Skeletal muscle cell (primary cell): ENCODE results near the gene PARD6B.
A peak's percentile ranks its signal among the peaks of the same experiment; 100 is the strongest.

Source experiments
- DNase-seq: peaks from one replicate; pipeline ENCODE4 v3.0.0-alpha.2; 2010; ENCODE audit warnings: low read depth
- H3K4me3 ChIP-seq: 2 replicates; pipeline ENCODE4 v1.5.1; 2011; ENCODE audit warnings: low read depth, mild to moderate bottlenecking, control low read depth, low read length, moderate library complexity

Gene PARD6B

DNA sequence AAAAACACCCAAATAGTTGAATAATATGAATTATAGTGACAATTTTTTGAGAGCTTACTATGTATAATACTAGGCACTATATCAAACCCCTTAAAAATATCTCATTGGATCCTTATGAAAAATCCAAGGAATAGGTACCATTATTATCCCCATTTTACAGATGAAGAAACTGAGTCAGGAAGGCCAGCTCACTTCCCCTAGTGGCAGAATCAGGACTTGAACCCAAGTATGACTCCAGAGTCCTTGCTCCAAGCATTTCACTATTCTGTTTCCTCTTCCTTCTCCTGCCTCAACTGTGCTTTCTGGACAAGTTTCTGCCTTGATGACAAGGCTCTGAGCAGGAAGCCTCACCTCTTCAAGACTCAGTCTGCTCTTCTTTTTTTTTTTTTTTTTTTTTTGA lies 10.8 kb upstream of the PARD6B start:
- no peak overlapping the region for H3K4me3 ChIP-seq
- no peak for DNase-seq

DNA sequence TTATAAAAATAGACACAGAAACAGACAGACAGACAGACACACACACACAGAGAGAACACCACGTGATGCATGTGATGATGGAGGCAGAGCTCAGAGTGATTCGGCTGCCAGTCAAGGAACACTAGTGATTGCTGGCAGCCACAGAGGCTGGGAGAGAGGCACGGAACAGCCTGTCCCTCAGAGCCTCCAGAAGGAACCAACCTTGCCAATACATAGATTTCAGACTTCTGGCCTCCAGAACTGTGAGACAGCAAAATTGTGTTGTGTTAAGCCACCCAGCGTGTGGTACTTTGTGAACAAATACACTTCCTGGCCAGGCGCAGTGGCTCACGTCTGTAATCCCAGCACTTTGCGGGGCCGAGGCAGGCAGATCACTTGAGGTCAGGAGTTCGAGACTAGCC lies 9.5 kb upstream of the PARD6B start:
- DNase-seq: no peak
- H3K4me3 ChIP-seq: no peak overlapping the region

- H3K4me3 ChIP-seq: no peak overlapping the region
- no peak for DNase-seq
Measured at GRCh38 chr20:50722424-50723155, 8.8 kb upstream of the PARD6B start.

- no peak overlapping the region for H3K4me3 ChIP-seq
- DNase-seq: no peak
Measured at GRCh38 chr20:50723672-50724071, 7.7 kb upstream of the PARD6B start.

DNA sequence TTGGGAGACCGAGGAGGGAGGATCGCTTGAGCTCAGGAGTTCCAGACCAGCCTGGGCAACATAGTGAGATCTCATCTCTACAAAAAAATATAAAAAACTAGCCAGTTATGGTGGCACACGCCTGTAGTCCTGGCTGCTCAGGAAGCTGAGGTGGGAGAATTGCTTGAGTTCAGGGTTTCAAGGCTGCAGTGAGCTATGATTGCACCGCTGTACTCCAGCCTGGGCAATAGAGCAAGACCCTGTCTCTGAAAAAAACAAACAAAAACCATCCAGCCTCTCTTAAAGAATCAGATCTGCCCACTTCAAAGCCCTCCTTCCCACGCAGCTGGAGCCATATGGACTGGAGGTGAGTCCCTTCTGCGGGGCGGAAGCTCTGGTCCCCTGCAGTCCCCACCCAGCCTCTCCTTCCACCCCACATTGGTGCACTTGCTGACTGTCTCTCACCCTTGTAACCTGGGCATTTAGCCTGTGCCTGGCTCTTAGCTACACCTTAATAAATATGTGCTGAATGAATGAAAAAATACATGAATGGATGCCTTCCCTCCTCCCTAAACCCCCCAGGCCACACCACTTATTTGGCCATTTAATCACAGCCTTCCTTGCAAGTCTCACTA lies 7.2 kb upstream of the PARD6B start:
- H3K4me3 ChIP-seq: no peak overlapping the region

GRCh38 chr20:50724851-50725723 lies 6.3 kb upstream of the PARD6B start:
- DNase-seq: peak; percentile 91
- H3K4me3 ChIP-seq: no peak overlapping the region

More for the DNA sequence above, 7.2 kb upstream of the PARD6B start:
- no peak for DNase-seq

- no peak for DNase-seq
- H3K4me3 ChIP-seq: no peak overlapping the region
Measured at GRCh38 chr20:50725724-50726005, 5.7 kb upstream of the PARD6B start.

DNA sequence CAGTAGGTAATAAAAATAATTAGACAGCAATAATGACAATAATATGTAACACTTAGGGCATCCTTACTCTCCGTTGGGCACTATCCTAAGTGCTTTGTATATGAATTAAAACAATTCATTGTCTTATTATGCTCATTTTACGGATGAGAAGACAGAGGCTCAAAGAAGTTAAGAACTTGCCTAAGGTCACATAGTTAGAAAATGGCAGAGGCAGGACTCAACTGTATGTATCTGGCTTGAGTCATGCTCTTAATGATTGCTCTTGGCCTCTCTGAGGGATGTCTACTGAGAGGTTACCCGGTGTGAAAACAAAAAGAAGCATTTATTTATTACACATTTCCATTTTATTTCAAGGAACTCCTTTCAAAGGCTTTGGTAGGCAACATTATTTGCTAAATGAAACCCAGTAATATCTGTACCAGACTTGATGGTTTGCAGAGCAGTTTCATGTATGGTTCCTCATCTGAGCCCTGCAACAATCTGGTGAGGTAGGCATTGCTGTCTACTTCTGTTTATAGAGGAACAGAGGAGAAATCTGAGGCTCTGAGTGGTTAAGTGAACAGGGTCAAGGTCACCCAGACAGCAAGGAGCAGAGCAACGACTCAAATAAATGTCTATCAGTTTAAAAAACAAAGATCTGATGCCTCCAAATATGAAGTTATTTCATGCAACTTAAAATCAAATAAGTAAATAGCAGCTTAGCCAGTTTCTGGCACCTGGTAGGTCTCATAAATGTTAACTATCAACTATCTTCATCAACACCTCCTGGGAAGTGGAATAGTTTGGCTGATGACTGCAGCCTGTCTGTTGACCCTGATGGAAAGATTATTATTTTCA lies 4.2 kb upstream of the PARD6B start:
- DNase-seq: no peak

DNA sequence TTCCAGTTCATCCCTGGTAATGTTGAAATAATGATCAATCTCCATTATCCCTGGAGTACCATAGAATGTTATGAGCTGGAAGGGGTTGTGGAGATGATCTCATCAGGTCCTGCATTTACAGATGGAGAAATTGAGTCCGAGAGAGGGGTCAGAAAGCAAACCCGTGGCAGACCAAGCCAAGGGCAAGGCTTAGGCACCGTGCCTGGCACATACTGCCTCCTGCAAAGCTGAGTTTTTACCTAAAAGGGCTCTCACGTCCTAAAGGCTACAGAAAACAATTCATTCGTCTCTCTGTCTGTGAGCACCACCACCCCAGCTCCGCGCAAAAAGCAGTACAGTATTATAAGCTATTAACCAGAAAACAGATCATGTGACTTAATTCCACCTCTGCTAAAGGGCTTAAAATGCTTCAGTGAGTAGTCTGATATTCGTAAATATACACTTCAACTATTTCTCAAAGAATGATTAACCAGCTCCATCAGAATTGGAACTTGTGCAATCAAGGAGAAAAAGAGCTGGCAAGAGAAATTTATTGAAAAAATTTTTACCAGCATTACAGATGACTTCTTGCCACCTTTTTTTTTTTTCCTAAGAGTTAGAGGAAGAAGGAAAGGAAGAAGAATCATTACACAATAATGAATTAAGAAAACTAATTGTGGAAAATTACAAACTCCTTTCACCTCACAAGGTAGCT lies 3.4 kb upstream of the PARD6B start:
- H3K4me3 ChIP-seq: no peak overlapping the region
- no peak for DNase-seq

More for the DNA sequence above, 4.2 kb upstream of the PARD6B start:
- no peak overlapping the region for H3K4me3 ChIP-seq

- no peak for DNase-seq
- no peak overlapping the region for H3K4me3 ChIP-seq
Measured at GRCh38 chr20:50728486-50728980, 2.8 kb upstream of the PARD6B start.

DNA sequence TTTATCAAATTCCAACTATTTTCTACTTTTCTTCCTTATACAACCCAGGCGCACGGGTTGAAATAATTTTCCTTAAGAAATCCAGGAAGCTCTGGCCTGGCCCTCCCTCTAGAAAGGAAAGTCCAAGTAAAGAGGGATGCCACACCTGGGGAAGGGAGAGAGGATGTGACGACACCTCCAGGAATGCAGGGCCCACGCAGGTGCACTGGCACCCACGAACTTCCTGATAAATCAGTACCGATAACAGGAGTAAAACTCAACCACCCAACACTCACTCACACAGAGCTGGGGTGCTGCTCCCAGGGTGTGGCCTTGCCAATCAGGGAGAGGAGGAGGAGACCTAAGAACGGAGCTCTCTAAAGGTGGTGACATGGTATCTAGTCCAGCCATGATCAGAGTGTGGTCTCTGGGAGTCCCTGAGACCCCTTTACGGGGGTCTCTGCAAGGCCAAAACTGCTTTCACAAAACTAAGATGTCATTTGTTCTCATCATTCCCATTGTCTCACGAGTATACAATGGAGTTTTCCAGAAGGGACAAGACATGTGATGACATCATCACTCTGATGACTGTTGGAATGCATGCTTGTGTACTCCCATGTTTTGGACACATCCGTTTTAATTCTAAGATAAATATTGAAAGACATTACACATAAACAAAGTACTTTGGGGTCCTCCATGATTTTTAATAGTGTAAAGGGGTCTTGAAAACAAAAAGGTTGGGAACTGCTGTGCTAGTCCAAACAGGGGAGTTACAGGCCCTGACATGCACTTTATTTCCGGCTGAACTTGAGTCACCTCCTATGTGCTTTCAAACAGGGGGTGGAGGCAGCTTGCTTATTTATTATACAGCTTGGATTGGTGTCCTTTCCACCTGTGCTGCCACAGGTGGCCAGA lies 2.2 kb upstream of the PARD6B start:
- no peak overlapping the region for H3K4me3 ChIP-seq
- DNase-seq: no peak

DNA sequence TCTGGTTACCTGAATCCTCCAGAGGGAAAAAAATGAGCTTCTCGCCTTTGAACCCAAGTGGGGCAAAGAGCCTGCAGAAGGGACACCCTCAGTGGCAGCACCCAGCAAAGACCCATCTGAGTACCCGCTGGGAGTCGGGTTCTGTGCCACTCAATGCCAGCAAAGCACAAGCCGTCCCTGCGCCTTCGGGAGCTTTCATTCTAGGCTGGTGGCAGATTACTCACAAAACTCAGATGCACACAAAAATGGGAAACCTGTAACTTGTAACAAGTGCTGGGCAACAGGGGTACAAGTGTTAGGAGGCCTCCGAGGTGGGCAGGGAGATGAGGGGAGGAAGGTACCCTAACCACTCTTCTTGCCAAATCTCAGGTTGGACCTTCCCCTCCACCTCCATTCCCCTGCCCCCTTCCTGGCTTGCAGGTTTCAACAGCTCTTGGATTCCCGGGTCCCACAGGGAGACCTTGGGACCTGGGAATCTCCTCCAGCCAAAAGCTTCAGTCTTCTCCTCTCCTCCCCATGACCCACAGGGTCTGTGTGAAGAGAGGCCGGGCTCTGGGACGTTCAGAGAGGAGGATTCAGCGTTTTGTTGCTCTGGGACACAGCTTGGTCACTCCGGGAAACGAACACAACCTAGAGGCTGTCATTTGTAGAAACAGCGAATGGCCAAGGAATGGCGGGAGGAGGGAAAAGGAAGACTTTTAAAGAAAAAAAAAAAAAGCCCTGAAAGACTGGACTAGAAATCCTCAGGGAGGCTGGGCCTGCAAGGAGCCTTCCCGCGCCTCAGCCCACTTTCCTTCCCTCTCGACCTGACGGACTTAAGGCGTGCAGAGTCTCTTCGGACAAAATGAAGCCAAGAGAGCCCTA lies 1.2 kb upstream of the PARD6B start:
- peak overlapping the region; percentile 60 for H3K4me3 ChIP-seq
- DNase-seq: no peak

GRCh38 chr20:50730765-50731054 lies 670 bp upstream of the PARD6B start:
- DNase-seq: no peak
- peak overlapping the region; percentile 60 for H3K4me3 ChIP-seq

DNA sequence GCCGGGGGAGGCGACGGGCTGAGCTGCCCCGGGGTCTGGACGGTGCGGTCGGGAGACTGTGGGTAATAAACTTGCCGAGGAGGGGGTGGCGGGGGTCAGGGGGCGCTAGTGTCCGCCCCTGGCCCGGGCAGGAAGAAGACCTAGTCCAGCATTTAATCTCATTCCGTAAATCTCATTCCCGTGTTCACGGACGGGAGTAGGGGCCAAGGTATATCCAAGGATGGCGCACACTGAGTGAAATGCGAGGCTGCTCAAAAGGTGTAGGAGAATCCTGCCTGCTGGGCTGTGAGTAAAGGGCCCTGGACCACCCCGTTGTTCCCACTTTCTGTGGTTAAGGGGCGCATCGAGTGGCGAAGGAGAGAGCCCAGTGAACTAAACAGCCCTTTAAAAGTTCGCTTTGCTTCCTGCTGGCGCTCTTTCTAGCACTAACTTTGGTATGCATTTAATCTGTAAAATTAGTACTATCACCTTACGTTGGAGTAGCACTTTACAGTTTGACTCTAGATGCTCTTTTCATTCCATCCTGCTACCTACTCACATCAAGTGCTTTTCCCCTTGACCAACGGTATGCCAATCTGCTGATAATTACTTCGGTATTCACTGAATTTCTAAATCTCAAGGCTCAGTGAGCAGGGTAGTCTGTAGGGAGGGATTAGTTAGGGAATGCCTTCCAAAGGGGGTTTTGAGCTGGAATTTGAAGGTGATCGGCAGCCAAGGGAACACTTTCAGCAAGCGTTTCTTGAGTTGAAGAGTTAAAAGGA lies 730 bp downstream of the PARD6B start:
- H3K4me3 ChIP-seq: peak overlapping the region; percentile 60
- DNase-seq: no peak

- no peak overlapping the region for H3K4me3 ChIP-seq
Measured at GRCh38 chr20:50733644-50734349, 2.4 kb downstream of the PARD6B start.

More at GRCh38 chr20:50733644-50734349, 2.4 kb downstream of the PARD6B start:
- no peak for DNase-seq
